Upper lobe of left lung (tissue), 4 donors: ENCODE measurements around the gene FRAS1.

Experiments used
- POLR2A ChIP-seq, 4 donors: fragments of 450-650 bp; IDR thresholded peaks; one replicate each; pipeline ENCODE4 v1.5.1; 2016 to 2017; ENCODE audit warnings: antibody characterized with exemption in 4 of 4, mild to moderate bottlenecking in 2 of 4
- POLR2AphosphoS5 ChIP-seq, 2 donors: sonication (generic); formaldehyde crosslinking; IDR thresholded peaks; one replicate each; pipeline ENCODE4 v1.5.1; 2017; ENCODE audit warnings: antibody characterized with exemption in 2 of 2
- TF ChIP-seq, protein P1 (sequence below), 6 experiments: fragments of 450-650 bp in 4 of 6; fragments of 200-600 bp in 2 of 6; sonication (generic) in 2 of 6; IDR thresholded peaks; one replicate each; pipeline ENCODE4 v1.5.1; 2016 to 2019; ENCODE audit warnings: antibody characterized with exemption in 6 of 6

GRCh38 chr4:78482281-78482680, 425.2 kb downstream of the FRAS1 start:
- TF ChIP-seq, protein P1, sequence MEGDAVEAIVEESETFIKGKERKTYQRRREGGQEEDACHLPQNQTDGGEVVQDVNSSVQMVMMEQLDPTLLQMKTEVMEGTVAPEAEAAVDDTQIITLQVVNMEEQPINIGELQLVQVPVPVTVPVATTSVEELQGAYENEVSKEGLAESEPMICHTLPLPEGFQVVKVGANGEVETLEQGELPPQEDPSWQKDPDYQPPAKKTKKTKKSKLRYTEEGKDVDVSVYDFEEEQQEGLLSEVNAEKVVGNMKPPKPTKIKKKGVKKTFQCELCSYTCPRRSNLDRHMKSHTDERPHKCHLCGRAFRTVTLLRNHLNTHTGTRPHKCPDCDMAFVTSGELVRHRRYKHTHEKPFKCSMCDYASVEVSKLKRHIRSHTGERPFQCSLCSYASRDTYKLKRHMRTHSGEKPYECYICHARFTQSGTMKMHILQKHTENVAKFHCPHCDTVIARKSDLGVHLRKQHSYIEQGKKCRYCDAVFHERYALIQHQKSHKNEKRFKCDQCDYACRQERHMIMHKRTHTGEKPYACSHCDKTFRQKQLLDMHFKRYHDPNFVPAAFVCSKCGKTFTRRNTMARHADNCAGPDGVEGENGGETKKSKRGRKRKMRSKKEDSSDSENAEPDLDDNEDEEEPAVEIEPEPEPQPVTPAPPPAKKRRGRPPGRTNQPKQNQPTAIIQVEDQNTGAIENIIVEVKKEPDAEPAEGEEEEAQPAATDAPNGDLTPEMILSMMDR (IDR thresholded peaks at IDR 0.05): no peak
- TF ChIP-seq POLR2A (IDR thresholded peaks at IDR 0.05) (no peak), POLR2AphosphoS5 (IDR thresholded peaks at IDR 0.05) (no peak)
